K562 (cell line): ENCODE results near the gene SLC22A16. TPM values are rescaled to one million over a fixed set of nuclear protein-coding genes. Genes with fewer than 3 reads are reported as not detected.

Experiments
- ATF4 ChIP-seq: fragments of 450-650 bp; formaldehyde crosslinking; IDR thresholded peaks from 2 replicates; pipeline ENCODE4 v1.4.0; 2022; ENCODE audit warnings: mild to moderate bottlenecking, moderate library complexity
- CBFA2T2 ChIP-seq: fragments of 450-650 bp; conservative IDR thresholded peaks from 2 replicates; pipeline ENCODE4 v1.6.1; 2017; ENCODE audit warnings: mild to moderate bottlenecking
- CHAMP1 ChIP-seq: fragments of 450-650 bp; IDR thresholded peaks from 2 replicates; pipeline ENCODE4 v1.6.1; 2016; ENCODE audit warnings: mild to moderate bottlenecking
- E2F5 ChIP-seq: sonication (generic); formaldehyde crosslinking; IDR thresholded peaks from 2 replicates; pipeline ENCODE4 v1.8.0; 2022; ENCODE audit warnings: mild to moderate bottlenecking, missing genetic modification reagents
- ERF ChIP-seq: fragments of 450-650 bp; formaldehyde crosslinking; IDR thresholded peaks from 2 replicates; pipeline ENCODE4 v1.4.0; 2020; ENCODE audit warnings: mild to moderate bottlenecking, mixed read lengths
- FOSL1 ChIP-seq: fragments of 200-800 bp; sonication (Bioruptor generic); conservative IDR thresholded peaks from 2 replicates; pipeline ENCODE4 v1.6.1; 2016; ENCODE audit warnings: missing genetic modification characterization, missing compliant biosample characterization
- FOXK1 ChIP-seq: sonication (generic); formaldehyde crosslinking; IDR thresholded peaks from 2 replicates; pipeline ENCODE4 v1.8.0; 2022; ENCODE audit warnings: missing genetic modification reagents, mild to moderate bottlenecking, borderline replicate concordance
- JUND ChIP-seq, 2 experiments: IDR thresholded peaks; 2 replicates in 1 of 2; 3 replicates in 1 of 2; pipeline ENCODE4 v1.6.1; 2011; ENCODE audit warnings: borderline replicate concordance in 2 of 2, low read depth in 2 of 2, low read length in 2 of 2, improper control_type of control experiment in 1 of 2, missing biosample characterization in 1 of 2, missing genetic modification characterization in 1 of 2, missing genetic modification reagents in 1 of 2
- MECOM ChIP-seq: fragments of 250-450 bp; sonication (Bioruptor Pico); IDR thresholded peaks from 2 replicates; pipeline ENCODE4 v1.8.0; 2022; ENCODE audit warnings: inconsistent platforms
- NCOA2 ChIP-seq, 2 experiments: fragments of 450-650 bp; IDR thresholded peaks; 2 replicates each; pipeline ENCODE4 v1.6.1; 2018; ENCODE audit warnings: mild to moderate bottlenecking in 2 of 2, moderate library complexity in 1 of 2; ENCODE audit not compliant: partially characterized antibody in 2 of 2
- NR2C2 ChIP-seq, 2 experiments: fragments of 200-800 bp in 1 of 2; sonication (Bioruptor generic) in 1 of 2; sonication (generic) in 1 of 2; formaldehyde crosslinking in 1 of 2; IDR thresholded peaks; 2 replicates each; pipeline versions ENCODE4 v1.6.1 to v1.8.0; 2016 to 2022; ENCODE audit warnings: mild to moderate bottlenecking in 1 of 2, missing compliant biosample characterization in 1 of 2, missing genetic modification characterization in 1 of 2, missing genetic modification reagents in 1 of 2
- SETDB1 ChIP-seq: IDR thresholded peaks from one replicate; pipeline ENCODE4 v1.6.1; 2012; ENCODE audit warnings: low read length, control low read depth, inconsistent platforms
- TCF7L2 ChIP-seq: fragments of 150-350 bp; IDR thresholded peaks from 2 replicates; pipeline ENCODE4 v1.6.1; 2016; ENCODE audit warnings: low read depth, mild to moderate bottlenecking, low read length, moderate library complexity
- THRAP3 ChIP-seq: fragments of 450-650 bp; IDR thresholded peaks from 2 replicates; pipeline ENCODE4 v1.6.1; 2016; ENCODE audit warnings: mild to moderate bottlenecking, inconsistent platforms, borderline replicate concordance
- THRB ChIP-seq: fragments of 450-650 bp; formaldehyde crosslinking; conservative IDR thresholded peaks from 2 replicates; pipeline ENCODE4 v1.4.0; 2022; ENCODE audit warnings: mild to moderate bottlenecking, missing genetic modification characterization
- VEZF1 ChIP-seq: fragments of 200-800 bp; sonication (Bioruptor generic); IDR thresholded peaks from 2 replicates; pipeline ENCODE4 v1.6.1; 2017; ENCODE audit warnings: missing genetic modification characterization, missing compliant biosample characterization
- YY1 ChIP-seq, 3 experiments: IDR thresholded peaks; 2 replicates each; pipeline ENCODE4 v1.6.1; 2011; ENCODE audit warnings: low read length in 2 of 3, mild to moderate bottlenecking in 2 of 3, moderate library complexity in 2 of 3, borderline replicate concordance in 1 of 3, control low read depth in 1 of 3, low read depth in 1 of 3; ENCODE audit not compliant: insufficient read depth in 3 of 3, insufficient replicate concordance in 2 of 3, control insufficient read depth in 1 of 3, insufficient read length in 1 of 3; ENCODE audit errors: extremely low read depth in 1 of 3
- ZNF57 ChIP-seq: fragments of 450-650 bp; formaldehyde crosslinking; IDR thresholded peaks from 2 replicates; pipeline ENCODE4 v1.4.0; 2020; ENCODE audit warnings: mild to moderate bottlenecking, moderate library complexity
- ZNF76 ChIP-seq: fragments of 250-450 bp; sonication (Bioruptor Pico); IDR thresholded peaks from 2 replicates; pipeline ENCODE4 v1.4.0; 2020; ENCODE audit warnings: mild to moderate bottlenecking, moderate library complexity, borderline replicate concordance
- polyA plus RNA-seq, 8 experiments: library from polyadenylated mRNA; depleted of rRNA in 4 of 8; stranded (reverse) in 5 of 8; unstranded in 3 of 8; fragments of >200 nt; fragmentation: Nextera tagmentation in 2 of 8; fragmentation: Illumina TruSeq in 1 of 8; extraction: Ambion mirVana in 2 of 8; extraction: Trizol in 1 of 8; gene quantifications; 2 replicates each; pipeline versions ENCODE4 v1.2.1 to v1.2.3, GENCODE V29; 2011 to 2014; ENCODE audit warnings: inconsistent platforms in 1 of 8, missing spikeins in 1 of 8
- total RNA-seq, 7 experiments: library from RNA; depleted of rRNA in 6 of 7; stranded (reverse); fragments of >200 nt in 6 of 7; fragmentation: Illumina TruSeq in 2 of 7; extraction: Trizol in 2 of 7; gene quantifications; 2 replicates each; pipeline versions ENCODE4 v1.2.1 to v1.2.3, GENCODE V29; 2011 to 2021; ENCODE audit warnings: low replicate concordance in 1 of 7

Gene SLC22A16
- total and polyA plus RNA-seq, 9 of the 15 experiments (the other 6 are each of a cell fraction or from before 2014, with no cell fraction given): not detected

GRCh38 chr6:110412360-110412759 is 64.1 kb downstream of the SLC22A16 start (continued):
- TF ChIP-seq ATF4 (CRISPR knock-in tag) (no peak), FOXK1 (CRISPR knock-in tag) (no peak), FOSL1 (0 out of 2 replicates have a peak, but pooled peaks have one; percentile 19), ZNF76 (CRISPR knock-in tag) (no peak), NCOA2 (IDR thresholded peaks at IDR 0.05; ENCODE audit: partially characterized antibody in 2 of 2) (no peak), CHAMP1 (no peak), VEZF1 (peak; percentile 68; the same call in 1 of the 2 replicates), JUND (IDR thresholded peaks at IDR 0.05; ENCODE audit: borderline replicate concordance, low read depth, low read length) (no peak), JUND (tag; IDR thresholded peaks at IDR 0.05; ENCODE audit: borderline replicate concordance, low read depth, low read length) (no peak), THRB (CRISPR knock-in tag) (no peak), THRAP3 (no peak), ERF (CRISPR knock-in tag) (no peak), NR2C2 (CRISPR knock-in tag; IDR thresholded peaks at IDR 0.05) (no peak), NR2C2 (tag; IDR thresholded peaks at IDR 0.05) (peak; percentile 40; the same call in 1 of the 2 replicates), TCF7L2 (no peak), SETDB1 (no peak), YY1 (IDR thresholded peaks at IDR 0.05; ENCODE audit: borderline replicate concordance in 1 of 3, control insufficient read depth in 1 of 3, extremely low read depth in 1 of 3, insufficient read depth in 3 of 3, insufficient read length in 1 of 3, insufficient replicate concordance in 2 of 3, low read depth in 1 of 3, low read length in 2 of 3) (no peak), CBFA2T2 (no peak), E2F5 (CRISPR knock-in tag) (no peak), MECOM (CRISPR knock-in tag) (peak; percentile 77; the same call in 1 of the 2 replicates), ZNF57 (no peak)
